ENCODE measurements around the gene HNRNPA1L2.
"Not testable (repeated sequence)": the region's sequence is repeated elsewhere in the genome, so short reads cannot be mapped to it uniquely, and the experiment has no call there.

The HNRNPA1L2 gene

GRCh38 chr13:52642131-52642530, at the start of gene HNRNPA1L2:
Gene HNRNPA1L2, plus strand, starts transcription at chr13:52642431. Its CDS starts 62 bp downstream, at chr13:52642493.
- no peak for DNase-seq (ENCODE audit: low read depth in 4 of 4, low spot score in 1 of 4)

DNA sequence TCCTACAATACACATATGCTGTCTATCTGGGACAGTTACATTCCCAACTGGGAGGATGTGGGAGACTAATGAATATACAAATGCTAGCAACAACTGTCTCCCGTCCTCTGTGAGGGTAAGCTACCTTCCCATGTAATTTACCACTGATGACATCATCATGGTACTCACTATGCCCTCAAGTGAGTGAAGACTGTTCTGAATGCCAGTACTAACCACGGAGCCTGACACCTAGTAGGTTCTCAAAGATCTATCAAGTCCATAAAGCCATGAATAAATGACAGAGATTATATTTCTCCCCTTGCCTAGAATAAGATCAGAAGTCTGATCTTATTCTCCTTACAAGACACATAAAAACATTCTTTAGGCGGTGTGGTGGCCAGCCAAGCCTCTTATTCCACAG, 49.1 kb upstream of the HNRNPA1L2 start:
- not testable (repeated sequence) for DNase-seq (ENCODE audit: low read depth in 4 of 4, low spot score in 1 of 4)

DNA sequence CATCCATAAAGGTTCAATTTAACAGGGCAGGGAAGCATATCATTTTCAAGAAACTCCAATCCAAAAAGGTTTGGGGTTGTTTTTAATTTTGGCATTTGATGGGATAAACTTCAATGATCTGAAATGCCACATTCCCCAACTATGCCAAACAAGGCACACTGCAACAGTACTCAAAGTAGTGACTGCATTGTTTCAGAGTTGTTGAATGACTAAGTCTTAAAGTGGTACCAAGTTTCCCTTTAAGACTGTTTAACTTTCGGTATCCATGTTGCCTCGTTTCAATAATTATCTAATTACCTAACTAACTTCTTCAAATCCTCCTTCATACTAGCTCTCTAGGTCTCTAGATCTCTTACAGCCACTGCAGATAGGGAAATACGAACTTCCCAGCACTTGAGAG, 48.4 kb upstream of the HNRNPA1L2 start:
- DNase-seq (ENCODE audit: low read depth in 4 of 4, low spot score in 1 of 4) = not testable (repeated sequence)

DNA sequence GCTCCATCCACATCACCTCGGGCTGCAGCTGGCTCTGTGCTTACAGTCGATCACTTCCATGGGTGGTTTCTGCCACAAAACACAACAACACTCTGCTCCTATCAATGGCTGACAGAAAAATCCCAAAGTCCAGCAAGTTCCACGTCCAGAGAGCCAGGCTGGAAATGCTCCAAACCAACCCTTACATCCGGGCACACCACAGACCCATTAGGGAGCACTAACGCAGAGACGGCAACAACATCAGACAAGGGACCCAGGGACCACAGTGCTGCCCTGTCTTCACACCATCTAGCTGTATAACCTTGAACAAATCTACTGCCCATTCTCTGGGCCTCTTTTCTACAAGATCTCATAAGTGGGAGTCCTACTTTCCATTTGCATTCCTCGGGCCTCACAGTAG, 47.9 kb upstream of the HNRNPA1L2 start:
- not testable (repeated sequence) for DNase-seq (ENCODE audit: low read depth in 4 of 4, low spot score in 1 of 4)

GRCh38 chr13:52597676-52598075, 44.6 kb upstream of the HNRNPA1L2 start:
- no peak for DNase-seq (ENCODE audit: low read depth in 4 of 4, low spot score in 1 of 4)

GRCh38 chr13:52599037-52599847, 43.0 kb upstream of the HNRNPA1L2 start:
- DNase-seq (ENCODE audit: low read depth in 4 of 4, low spot score in 1 of 4) = no peak

DNA sequence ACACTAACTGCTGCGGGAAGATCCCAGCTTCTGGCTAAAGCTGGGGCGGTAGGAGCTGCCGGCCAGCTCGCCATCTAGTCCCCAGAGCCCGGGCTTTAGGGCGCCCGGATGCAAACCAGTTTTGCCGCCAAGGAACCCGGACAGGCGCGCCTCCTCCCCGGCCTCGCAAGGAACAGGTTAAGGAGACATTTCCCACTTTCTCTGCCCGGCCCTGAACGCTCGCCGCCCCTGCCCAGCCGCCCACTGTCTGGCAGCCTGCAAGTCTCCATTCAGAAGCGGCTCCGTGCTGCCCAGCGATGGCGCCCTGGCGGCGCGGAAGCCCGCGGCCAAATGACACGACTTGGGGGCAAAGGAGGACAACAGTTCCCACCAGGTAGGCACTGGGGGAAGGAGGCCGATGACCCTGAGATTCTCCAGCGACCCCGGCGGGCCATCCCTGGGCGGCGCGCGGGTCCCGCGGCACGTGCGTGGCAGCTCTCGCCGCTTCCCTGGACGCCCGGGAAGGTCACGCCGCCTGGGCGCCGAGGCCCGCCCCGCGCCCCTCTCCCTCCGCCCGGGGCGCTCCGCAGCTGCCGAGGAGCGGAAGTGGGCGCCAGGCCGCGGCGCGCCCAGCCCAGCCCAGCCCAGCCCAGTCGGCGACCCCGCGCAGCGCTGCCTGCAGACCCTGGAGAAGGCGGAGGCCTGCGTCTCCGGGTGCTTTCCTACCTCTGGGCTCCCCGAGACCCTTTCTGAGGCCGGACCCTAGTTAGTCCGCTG, 42.2 kb upstream of the HNRNPA1L2 start:
- no peak for DNase-seq (ENCODE audit: low read depth in 4 of 4, low spot score in 1 of 4)

DNA sequence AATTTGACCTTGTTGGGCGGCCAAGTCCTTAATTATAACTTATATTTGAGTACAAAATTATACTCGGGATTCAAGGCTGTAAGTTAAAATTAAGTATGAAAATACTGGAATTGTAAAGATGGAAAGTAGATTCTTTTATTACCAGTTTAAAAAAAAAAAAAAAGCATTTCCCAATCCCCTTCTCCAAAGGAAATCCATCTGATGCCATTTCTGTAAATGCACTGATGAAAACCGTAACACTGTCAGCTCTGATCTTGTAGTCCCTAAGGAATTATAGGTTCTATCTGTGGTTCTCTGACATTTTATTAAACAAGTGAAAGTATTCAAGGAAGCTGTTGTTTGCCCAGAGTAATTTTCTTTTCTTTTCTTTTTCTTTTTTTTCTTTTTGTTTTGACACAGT, 41.6 kb upstream of the HNRNPA1L2 start:
- DNase-seq (ENCODE audit: low read depth in 4 of 4, low spot score in 1 of 4) = no peak

GRCh38 chr13:52603316-52603715, 38.9 kb upstream of the HNRNPA1L2 start:
- DNase-seq (ENCODE audit: low read depth in 4 of 4, low spot score in 1 of 4) = not testable (repeated sequence)

DNA sequence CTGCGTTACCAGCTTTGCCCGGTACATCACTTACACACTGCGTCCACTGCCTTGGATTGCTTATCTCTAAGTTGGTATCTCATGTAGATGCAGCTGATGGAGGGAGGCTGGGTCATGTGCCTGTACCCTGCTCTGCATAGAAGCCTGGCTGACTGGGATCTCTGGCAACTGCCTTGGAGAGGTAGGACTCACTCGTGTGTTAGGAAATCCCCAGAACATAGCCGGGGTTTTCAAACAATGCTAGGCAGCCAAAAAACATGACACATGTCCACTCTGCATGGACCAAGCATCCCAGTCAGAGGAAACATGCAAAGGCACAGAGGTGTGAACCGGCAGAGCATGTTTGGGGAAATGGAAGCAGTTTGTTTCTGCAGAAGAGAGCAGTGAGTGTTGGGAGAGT, 36.1 kb upstream of the HNRNPA1L2 start:
- not testable (repeated sequence) for DNase-seq (ENCODE audit: low read depth in 4 of 4, low spot score in 1 of 4)

GRCh38 chr13:52606795-52607194, 35.4 kb upstream of the HNRNPA1L2 start:
- DNase-seq (ENCODE audit: low read depth in 4 of 4, low spot score in 1 of 4) = not testable (repeated sequence)

DNA sequence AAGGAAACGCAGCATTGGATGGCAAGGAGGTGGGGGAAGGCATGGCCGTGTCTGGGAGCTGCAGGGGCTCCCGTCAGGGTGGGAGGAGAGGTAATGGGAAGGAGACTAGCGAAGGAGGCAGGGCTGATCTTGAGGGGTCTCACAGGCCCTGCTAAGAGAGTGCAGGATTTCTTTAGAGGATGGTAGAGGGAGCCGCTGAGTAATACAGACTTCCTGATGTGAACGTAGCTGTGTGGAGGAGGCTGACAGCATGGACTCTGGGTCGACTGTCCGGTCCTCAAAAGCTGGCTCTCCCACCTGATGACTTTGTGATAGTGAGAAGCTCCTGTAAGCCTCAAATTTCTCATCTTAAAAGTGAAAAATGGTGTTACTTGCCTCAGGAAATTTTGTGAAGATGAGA, 34.0 kb upstream of the HNRNPA1L2 start:
- DNase-seq (ENCODE audit: low read depth in 4 of 4, low spot score in 1 of 4) = not testable (repeated sequence)

- not testable (repeated sequence) for DNase-seq (ENCODE audit: low read depth in 4 of 4, low spot score in 1 of 4)
These were observed 33.1 kb upstream of the HNRNPA1L2 start for GRCh38 chr13:52609013-52609606.

- DNase-seq (ENCODE audit: low read depth in 4 of 4, low spot score in 1 of 4) = not testable (repeated sequence)
These were observed 32.1 kb upstream of the HNRNPA1L2 start for GRCh38 chr13:52610158-52610557.

DNA sequence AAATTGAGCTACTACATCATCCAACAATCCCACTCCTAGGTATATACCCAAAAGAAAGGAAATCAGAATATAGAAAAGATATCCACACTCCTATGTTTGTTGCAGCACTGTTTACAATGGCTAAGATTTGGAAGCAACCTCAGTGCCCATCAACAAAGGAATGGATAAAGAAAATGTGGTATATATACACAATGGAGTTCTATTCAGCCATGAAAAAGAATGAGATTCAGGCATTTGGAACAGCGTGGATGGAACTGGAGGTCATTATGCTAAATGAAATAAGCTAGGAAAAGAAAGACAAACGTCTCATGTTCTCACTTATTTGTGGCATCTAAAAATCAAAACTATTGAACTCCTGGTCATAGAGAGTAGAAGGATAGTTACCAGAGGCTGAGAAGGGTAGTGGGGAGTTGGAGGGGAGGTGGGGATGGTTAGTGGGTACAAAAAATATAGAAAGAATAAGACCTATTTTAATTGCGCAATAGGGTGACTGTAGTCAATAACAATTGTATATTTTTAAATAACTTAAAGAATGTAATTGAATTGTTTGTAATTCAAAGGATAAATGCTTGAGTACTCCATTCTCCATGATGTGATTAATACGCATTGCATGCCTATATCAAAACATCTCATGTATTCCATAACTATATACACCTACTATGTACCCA, 27.0 kb upstream of the HNRNPA1L2 start:
- DNase-seq (ENCODE audit: low read depth in 4 of 4, low spot score in 1 of 4) = no peak

DNA sequence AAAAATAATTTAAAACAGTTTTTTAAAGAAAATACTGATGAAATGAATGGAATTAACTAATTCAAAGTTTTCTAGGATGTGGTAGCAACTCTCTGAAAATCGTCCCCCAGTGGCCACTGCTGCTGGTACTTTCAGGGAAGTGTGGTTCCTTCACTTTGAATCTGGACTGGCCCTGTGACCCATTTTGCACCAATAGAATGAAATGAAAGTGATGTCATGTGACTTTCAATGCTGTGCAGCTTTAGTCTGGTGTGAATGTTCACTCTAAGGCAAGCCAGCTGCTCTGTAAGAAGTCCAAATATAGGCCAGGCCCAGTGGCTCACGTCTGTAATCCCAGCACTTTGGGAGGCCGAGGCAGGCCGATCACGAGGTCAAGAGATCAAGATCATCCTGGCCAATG, 26.4 kb upstream of the HNRNPA1L2 start:
- no peak for DNase-seq (ENCODE audit: low read depth in 4 of 4, low spot score in 1 of 4)

GRCh38 chr13:52617070-52618060, 24.9 kb upstream of the HNRNPA1L2 start:
- DNase-seq (ENCODE audit: low read depth in 4 of 4, low spot score in 1 of 4) = peak; percentile 62 to 79 (median 77)

- not testable (repeated sequence) for DNase-seq (ENCODE audit: low read depth in 4 of 4, low spot score in 1 of 4)
These were observed 11.0 kb upstream of the HNRNPA1L2 start for GRCh38 chr13:52631083-52631690.

GRCh38 chr13:52638666-52639328, 3.4 kb upstream of the HNRNPA1L2 start:
- DNase-seq (ENCODE audit: low read depth in 4 of 4, low spot score in 1 of 4) = no peak
